ENCODE data around the gene HMCN1. TPM values are rescaled to one million over a fixed set of nuclear protein-coding genes. Genes with fewer than 3 reads are reported as not detected.
A peak's percentile ranks its signal among the peaks of the same experiment; 100 is the strongest.

Gene HMCN1
- total RNA-seq, 2 experiments from 2014 or later: 0.14 TPM; not detected in 1

DNA sequence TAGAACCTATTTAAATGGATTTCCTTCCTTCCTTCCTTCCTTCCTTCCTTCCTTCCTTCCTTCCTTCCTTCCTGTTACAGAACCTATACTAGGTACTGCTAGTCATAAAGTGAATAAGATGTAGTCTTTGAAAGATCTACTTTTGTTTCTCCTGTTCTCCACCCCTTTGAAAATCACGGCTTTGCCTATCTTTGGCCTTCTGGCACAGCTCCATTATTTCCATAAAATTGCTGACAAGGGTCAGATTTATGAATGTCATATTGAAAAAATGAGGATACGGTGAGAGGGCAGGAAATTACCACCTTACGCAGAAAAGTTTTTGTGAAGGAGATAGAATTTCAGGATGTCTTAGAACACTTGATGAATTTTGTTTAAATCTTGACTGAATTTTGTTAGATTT, 18.1 kb upstream of the HMCN1 start:
- no peaks in the 10 kb centered on the region for H3K36me3 Mint-ChIP-seq (ENCODE audit: low read depth)
- ATAC-seq: no peak
- H3K27me3 Mint-ChIP-seq: peaks cover 2% of the 10 kb centered on the region
- no peak overlapping the region for H3K27ac Mint-ChIP-seq
- ChIA-PET POLR2A (no interaction called here), CTCF (no interaction called here)
- no peaks in the 10 kb centered on the region for H3K9me3 Mint-ChIP-seq (ENCODE audit: low read depth)
- no peaks in the 10 kb centered on the region for H3K4me1 Mint-ChIP-seq
- intact Hi-C loops (cut with DNase I, micrococcal nuclease): no loop called here
- DNase-seq: no peak
- no peak overlapping the region for H3K4me3 Mint-ChIP-seq

DNA sequence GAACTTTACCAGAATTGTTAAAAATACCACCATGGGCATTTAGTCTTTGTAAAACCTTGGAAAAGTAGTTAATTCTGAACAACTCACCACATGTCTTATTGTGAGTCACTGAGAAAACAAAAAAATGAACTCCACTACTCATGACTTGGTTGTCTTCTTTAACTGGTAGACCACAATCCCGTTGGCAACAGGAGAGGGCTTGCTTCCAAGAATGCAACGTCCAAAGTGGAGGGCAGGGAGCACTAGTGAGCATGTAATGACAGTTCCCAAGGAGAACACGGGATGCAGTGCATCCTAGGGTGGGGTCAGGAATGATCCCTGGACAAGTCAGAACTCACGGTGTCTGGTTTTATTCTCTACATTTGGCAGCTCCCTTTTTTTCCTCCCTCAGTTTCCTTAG, 15.2 kb upstream of the HMCN1 start:
- no peak overlapping the region for H3K4me3 Mint-ChIP-seq
- no peaks in the 10 kb centered on the region for H3K36me3 Mint-ChIP-seq (ENCODE audit: low read depth)
- ChIA-PET CTCF (no interaction called here), POLR2A (no interaction called here)
- H3K9me3 Mint-ChIP-seq (ENCODE audit: low read depth): no peaks in the 10 kb centered on the region
- no peaks in the 10 kb centered on the region for H3K4me1 Mint-ChIP-seq
- intact Hi-C loops (cut with DNase I, micrococcal nuclease): no loop called here
- no peak for ATAC-seq
- H3K27ac Mint-ChIP-seq: no peak overlapping the region
- DNase-seq: no peak
- H3K27me3 Mint-ChIP-seq: peaks cover 5% of the 10 kb centered on the region

DNA sequence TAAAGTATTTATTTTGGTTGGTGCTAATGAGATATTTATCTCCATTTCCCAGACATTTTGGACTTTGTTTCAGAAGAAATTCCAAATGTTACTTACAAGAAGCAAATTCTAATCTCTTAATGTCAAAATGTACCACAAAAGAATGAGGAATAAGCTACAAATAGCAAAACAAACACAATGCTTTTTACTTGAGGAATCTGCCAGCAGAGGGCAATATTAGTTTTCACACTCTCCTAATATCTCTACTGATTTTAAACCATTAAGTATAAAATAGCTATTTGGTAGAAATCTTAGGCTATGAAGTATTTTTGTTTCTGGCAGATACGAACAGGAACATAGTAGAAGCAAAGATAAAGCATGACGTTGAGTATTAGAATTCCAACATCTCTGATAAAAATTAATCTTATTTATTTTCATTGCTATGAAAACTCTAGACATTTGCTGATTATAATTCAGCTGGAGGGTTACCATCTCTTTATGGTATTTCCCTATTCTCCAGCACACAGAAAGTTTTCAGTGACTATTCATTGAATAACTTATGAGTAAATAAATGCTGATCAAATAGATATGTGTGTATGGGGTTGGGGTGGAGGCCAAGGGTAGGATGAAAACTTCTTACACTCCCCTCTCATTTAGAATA, 13.4 kb upstream of the HMCN1 start:
- Mint-ChIP-seq H3K9me3 (ENCODE audit: low read depth) (no peaks in the 10 kb centered on the region), H3K4me3 (no peak overlapping the region), H3K36me3 (ENCODE audit: low read depth) (no peaks in the 10 kb centered on the region), H3K27me3 (peaks cover 5% of the 10 kb centered on the region), H3K4me1 (no peaks in the 10 kb centered on the region), H3K27ac (no peak overlapping the region)
- DNase-seq: no peak
- POLR2A ChIA-PET: no interaction called here
- CTCF ChIA-PET: interaction anchor here (0.7 to 1.6 kb wide), 5 partner anchors 93 to 735 kb away, joined by 3 to 4 read pairs (median 4); no protein-coding TSS in a partner anchor
- intact Hi-C loops (cut with DNase I, micrococcal nuclease): loop anchor here (2.0 to 5.0 kb wide), 2 partner anchors 492 kb away; no protein-coding TSS in a partner anchor
- no peak for ATAC-seq

DNA sequence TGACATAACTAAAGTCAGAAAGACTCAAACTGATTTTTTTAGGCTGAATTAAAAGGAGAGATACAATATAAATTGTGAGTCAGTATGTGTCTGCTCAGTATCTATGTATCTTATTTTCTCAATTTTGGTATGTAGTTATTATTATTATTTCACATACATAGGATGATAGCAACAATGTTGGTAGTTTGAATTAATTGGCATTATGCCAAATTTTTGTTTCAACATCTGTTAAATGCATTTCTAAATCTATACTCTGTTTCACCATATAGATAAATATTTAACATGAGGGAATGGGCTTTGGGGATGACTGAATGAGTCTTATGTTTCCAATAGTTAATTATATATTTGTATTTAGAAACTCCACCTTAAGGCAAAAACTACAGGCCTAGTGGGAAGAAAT, 12.6 kb upstream of the HMCN1 start:
- Mint-ChIP-seq H3K4me1 (no peaks in the 10 kb centered on the region), H3K27me3 (peaks cover 5% of the 10 kb centered on the region), H3K36me3 (ENCODE audit: low read depth) (no peaks in the 10 kb centered on the region), H3K27ac (no peak overlapping the region), H3K4me3 (no peak overlapping the region), H3K9me3 (ENCODE audit: low read depth) (no peaks in the 10 kb centered on the region)
- POLR2A ChIA-PET: no interaction called here
- ATAC-seq: no peak
- CTCF ChIA-PET: interaction anchor here (0.7 to 1.6 kb wide), 4 partner anchors 92 to 736 kb away, joined by 3 to 4 read pairs (median 4); no protein-coding TSS in a partner anchor
- no peak for DNase-seq
- intact Hi-C loops (cut with DNase I, micrococcal nuclease): loop anchor here (2.0 to 5.0 kb wide), 2 partner anchors 491 kb away; no protein-coding TSS in a partner anchor

DNA sequence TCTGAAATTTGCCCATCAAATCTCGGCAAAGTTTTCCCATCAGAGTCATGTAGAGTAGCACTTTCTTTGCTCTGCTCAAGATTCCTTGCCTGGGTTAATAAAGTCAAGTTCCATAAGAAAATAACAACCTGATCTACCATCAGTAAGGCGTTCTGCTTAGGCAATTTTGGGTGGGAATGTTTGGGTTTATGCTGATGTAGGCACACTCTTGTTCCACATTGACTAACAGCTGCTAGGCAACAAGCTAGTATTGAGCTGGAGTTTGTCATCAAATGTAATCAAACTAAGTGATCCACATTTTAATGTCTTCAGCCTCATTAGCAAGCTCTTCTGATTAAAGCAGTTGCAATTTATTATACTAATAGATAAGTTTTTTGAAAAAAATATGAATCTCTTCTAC, 12.1 kb upstream of the HMCN1 start:
- CTCF ChIA-PET: interaction anchor here (0.7 kb wide), 1 partner anchor 532 kb away, joined by 3 read pairs; no protein-coding TSS in a partner anchor
- Mint-ChIP-seq H3K4me3 (no peak overlapping the region), H3K4me1 (no peaks in the 10 kb centered on the region), H3K27me3 (peaks cover 5% of the 10 kb centered on the region), H3K9me3 (ENCODE audit: low read depth) (no peaks in the 10 kb centered on the region), H3K36me3 (ENCODE audit: low read depth) (no peaks in the 10 kb centered on the region), H3K27ac (no peak overlapping the region)
- POLR2A ChIA-PET: no interaction called here
- ATAC-seq: no peak
- intact Hi-C loops (cut with DNase I, micrococcal nuclease): loop anchor here in 1 of 2 experiments (5.0 kb wide), 1 partner anchor 490 kb away; no protein-coding TSS in a partner anchor
- no peak for DNase-seq

DNA sequence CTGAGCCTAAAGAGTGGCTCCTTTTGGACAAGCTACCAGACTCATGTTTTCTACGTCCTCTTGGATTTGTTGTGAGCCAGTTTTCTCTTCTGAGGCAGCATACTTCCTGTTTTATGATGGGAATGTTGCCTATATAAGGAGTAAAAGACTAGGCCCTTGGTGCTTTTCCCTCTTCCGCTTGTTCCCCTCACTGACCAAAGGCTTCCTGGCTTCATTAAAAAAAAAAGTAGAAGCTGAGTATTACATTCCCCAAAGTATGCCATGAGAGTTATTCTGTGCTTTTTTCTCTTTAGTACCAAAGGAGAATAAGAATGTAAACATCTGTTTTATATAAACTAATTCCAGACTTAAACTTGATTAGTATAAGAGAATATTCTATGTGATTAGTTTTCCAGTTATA, 6.5 kb upstream of the HMCN1 start:
- intact Hi-C loops (cut with DNase I, micrococcal nuclease): no loop called here
- ATAC-seq (no peak), DNase-seq (no peak)
- Mint-ChIP-seq H3K4me3 (no peak overlapping the region), H3K4me1 (no peaks in the 10 kb centered on the region), H3K9me3 (ENCODE audit: low read depth) (peaks cover 18% of the 10 kb centered on the region), H3K27ac (no peak overlapping the region), H3K36me3 (ENCODE audit: low read depth) (peaks cover 3% of the 10 kb centered on the region), H3K27me3 (peaks cover 23% of the 10 kb centered on the region)
- ChIA-PET CTCF (no interaction called here), POLR2A (no interaction called here)

DNA sequence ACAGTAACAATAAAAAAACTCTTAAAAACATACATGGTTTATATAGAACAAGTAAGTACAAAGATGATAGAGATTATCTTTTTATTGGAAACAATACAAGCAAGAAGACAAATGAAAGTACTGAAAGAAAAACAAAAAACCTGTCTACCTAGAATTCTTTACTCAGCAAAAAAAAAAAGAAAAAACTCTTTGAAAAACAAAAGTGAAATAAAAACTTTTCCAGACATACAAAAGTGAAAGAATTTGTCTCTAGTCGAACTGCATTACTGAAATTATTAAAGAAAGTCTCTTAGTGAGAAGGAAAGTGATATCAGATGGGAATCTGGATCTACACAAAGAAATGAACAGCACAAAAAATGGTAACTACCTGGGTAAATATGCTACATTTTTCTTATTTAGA, 2.7 kb upstream of the HMCN1 start:
- CTCF ChIA-PET: no interaction called here
- no peak for DNase-seq
- peaks cover 48% of the 10 kb centered on the region for H3K27me3 Mint-ChIP-seq
- H3K4me3 Mint-ChIP-seq: no peak overlapping the region
- H3K9me3 Mint-ChIP-seq (ENCODE audit: low read depth): peaks cover 18% of the 10 kb centered on the region
- H3K27ac Mint-ChIP-seq: no peak overlapping the region
- ATAC-seq: no peak
- intact Hi-C loops (cut with DNase I, micrococcal nuclease): no loop called here
- peaks cover 16% of the 10 kb centered on the region for H3K4me1 Mint-ChIP-seq
- H3K36me3 Mint-ChIP-seq (ENCODE audit: low read depth): peaks cover 3% of the 10 kb centered on the region
- POLR2A ChIA-PET: no interaction called here

DNA sequence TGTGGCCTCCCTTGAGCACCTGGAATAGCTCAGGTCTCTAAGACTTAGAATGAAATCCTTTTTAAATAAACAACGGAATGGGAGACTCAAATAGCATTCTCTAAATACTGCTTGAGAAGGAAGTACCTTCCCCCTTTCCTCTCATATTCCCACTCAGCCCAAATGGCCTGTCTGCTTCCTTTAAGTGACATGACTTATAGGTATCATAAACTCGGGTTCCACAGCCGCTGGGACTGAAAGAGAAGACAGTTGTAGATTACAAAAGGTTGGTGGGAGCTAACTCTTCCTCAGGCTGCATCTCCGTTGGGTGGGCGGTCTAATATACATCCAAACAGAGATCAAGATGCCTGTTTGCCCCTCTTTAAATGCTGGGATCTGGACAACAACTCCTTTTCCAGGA, 1.2 kb upstream of the HMCN1 start:
- Mint-ChIP-seq H3K27me3 (peaks cover 54% of the 10 kb centered on the region), H3K36me3 (ENCODE audit: low read depth) (peaks cover 3% of the 10 kb centered on the region), H3K4me3 (no peak overlapping the region), H3K9me3 (ENCODE audit: low read depth) (peaks cover 18% of the 10 kb centered on the region), H3K27ac (no peak overlapping the region), H3K4me1 (peaks cover 16% of the 10 kb centered on the region)
- ChIA-PET CTCF (interaction anchor here (0.7 to 1.0 kb wide), 2 partner anchors 52 to 211 kb away, joined by 3 to 4 read pairs; no protein-coding TSS in a partner anchor), POLR2A (no interaction called here)
- DNase-seq: no peak
- ATAC-seq: no peak
- intact Hi-C loops (cut with DNase I, micrococcal nuclease): no loop called here

DNA sequence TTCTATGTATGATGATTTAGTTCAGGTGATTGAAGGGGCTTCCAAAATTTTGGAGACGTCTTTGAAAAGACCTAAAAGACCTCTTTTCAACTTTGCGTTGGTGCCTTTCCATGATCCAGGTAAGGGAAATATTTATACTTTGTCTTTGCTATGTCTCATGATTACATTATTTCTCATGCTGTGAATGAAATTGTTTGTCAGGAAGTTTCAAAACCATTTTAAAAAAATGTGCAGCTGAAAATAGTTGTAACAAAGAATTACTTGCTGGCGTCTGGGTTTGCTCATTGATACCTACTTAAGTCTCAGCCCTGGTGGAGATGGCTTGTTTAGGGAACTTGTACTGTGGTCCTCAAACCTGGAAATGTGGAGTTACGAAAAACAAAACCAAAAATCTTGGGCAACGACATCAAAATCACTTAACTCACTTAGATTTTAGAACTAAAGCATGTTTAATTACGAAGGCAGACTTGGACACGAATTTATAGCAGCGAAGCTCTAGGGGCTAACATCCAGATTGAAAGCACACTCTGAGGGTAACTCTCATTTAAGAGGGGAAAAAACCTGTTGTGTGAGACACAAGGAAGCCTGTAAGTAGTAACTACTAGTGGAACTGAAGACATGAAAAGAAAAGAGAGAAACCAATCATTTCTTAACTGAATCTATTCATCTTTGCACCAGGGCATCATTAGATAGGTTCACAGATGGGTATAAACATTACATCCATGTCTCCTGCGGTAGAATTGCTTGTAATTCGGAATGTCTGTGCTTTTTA, 924 bp downstream of the HMCN1 start:
- intact Hi-C loops (cut with DNase I, micrococcal nuclease): no loop called here
- DNase-seq: no peak
- peak; percentile 64 for ATAC-seq
- H3K9me3 Mint-ChIP-seq (ENCODE audit: low read depth): peaks cover 19% of the 10 kb centered on the region
- peak overlapping the region; percentile 56 for H3K4me3 Mint-ChIP-seq
- no peak overlapping the region for H3K27ac Mint-ChIP-seq
- ChIA-PET CTCF (no interaction called here), POLR2A (no interaction called here)
- H3K4me1 Mint-ChIP-seq: peaks cover 18% of the 10 kb centered on the region
- H3K36me3 Mint-ChIP-seq (ENCODE audit: low read depth): peaks cover 5% of the 10 kb centered on the region
- H3K27me3 Mint-ChIP-seq: peaks cover 64% of the 10 kb centered on the region

DNA sequence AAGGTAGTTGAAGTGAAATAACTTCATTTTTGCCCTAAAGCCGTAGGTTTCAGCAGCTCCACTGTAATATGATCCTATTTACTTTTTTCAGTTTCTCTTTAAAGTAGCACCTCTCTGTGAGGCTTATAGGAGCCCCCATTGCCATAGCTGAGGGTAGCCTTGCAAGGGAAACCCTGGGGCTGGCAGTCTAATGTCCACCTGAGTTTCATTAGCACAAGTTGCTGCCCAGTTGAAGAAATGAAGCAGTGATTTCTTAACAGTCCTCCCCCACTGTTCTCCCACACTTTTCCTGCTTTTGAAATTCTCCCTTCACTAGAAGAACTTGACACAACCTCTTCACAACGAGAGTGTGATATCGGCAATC, 1.5 kb downstream of the HMCN1 start:
- H3K9me3 Mint-ChIP-seq (ENCODE audit: low read depth): peaks cover 16% of the 10 kb centered on the region
- POLR2A ChIA-PET: no interaction called here
- H3K4me1 Mint-ChIP-seq: peaks cover 21% of the 10 kb centered on the region
- peaks cover 66% of the 10 kb centered on the region for H3K27me3 Mint-ChIP-seq
- peaks cover 5% of the 10 kb centered on the region for H3K36me3 Mint-ChIP-seq (ENCODE audit: low read depth)
- no peak for DNase-seq
- CTCF ChIA-PET: no interaction called here
- H3K4me3 Mint-ChIP-seq: no peak overlapping the region
- no peak for ATAC-seq
- intact Hi-C loops (cut with DNase I, micrococcal nuclease): no loop called here
- H3K27ac Mint-ChIP-seq: no peak overlapping the region

DNA sequence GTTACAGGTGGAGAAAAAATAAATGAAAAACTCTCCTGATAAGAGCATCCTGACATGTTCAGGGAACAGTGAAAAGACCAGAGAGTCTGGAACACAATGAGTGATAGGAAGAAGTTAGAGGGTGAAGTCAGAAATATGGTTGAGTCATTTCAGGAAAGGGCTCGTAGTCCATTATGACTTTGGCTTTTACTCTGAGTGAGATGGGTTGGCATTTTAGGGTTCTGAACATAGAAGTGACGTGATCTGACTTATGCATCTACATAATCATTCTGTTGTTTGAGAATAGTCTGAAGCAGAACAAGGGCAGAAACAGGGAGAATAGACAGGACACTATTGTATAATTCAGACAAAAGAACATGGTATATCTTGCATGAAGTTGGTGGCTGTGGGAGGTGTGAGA, 5.8 kb downstream of the HMCN1 start:
- peaks cover 2% of the 10 kb centered on the region for H3K36me3 Mint-ChIP-seq (ENCODE audit: low read depth)
- ATAC-seq (peak; percentile 70), DNase-seq (no peak)
- H3K4me1 Mint-ChIP-seq: peaks cover 9% of the 10 kb centered on the region
- no peak overlapping the region for H3K27ac Mint-ChIP-seq
- H3K4me3 Mint-ChIP-seq: no peak overlapping the region
- H3K27me3 Mint-ChIP-seq: peaks cover 41% of the 10 kb centered on the region
- POLR2A ChIA-PET: no interaction called here
- intact Hi-C loops (cut with DNase I, micrococcal nuclease): no loop called here
- CTCF ChIA-PET: no interaction called here
- peaks cover 12% of the 10 kb centered on the region for H3K9me3 Mint-ChIP-seq (ENCODE audit: low read depth)

DNA sequence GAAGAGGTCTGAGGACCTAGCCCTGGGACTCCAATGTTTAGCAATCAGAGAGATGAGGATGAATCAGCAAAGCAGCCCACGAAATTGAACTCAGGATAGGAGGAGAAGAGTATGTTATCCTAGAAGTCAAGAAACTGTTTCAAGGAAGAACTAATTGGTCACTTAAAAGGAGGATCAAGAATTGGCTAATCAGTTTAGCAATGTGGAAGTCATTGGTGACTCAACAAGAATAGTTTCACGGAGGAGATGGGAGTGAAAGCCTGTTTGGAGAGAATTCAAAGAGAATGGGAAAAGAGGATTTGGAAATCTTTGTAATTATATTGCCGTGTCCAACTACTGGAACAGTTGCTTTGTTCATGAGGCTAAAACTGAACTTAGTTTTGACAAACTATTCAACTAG, 7.4 kb downstream of the HMCN1 start:
- no peak overlapping the region for H3K27ac Mint-ChIP-seq
- H3K36me3 Mint-ChIP-seq (ENCODE audit: low read depth): peaks cover 2% of the 10 kb centered on the region
- no peak overlapping the region for H3K4me3 Mint-ChIP-seq
- intact Hi-C loops (cut with DNase I, micrococcal nuclease): no loop called here
- no peak for ATAC-seq
- no peak for DNase-seq
- peaks cover 12% of the 10 kb centered on the region for H3K9me3 Mint-ChIP-seq (ENCODE audit: low read depth)
- POLR2A ChIA-PET: no interaction called here
- CTCF ChIA-PET: no interaction called here
- H3K4me1 Mint-ChIP-seq: peaks cover 4% of the 10 kb centered on the region
- peaks cover 32% of the 10 kb centered on the region for H3K27me3 Mint-ChIP-seq

All from activated CD4-positive, alpha-beta T cell treated with anti-CD3 and anti-CD28 coated beads for 36 hours (primary cell).